Measurements from ENCODE around the gene ITGA7. TPM values are rescaled to one million over a fixed set of nuclear protein-coding genes. Genes with fewer than 3 reads are reported as not detected.

Gene ITGA7
- total RNA-seq, 4 donors from 2014 or later: 9.5 to 20.6 (median 15.8) TPM

DNA sequence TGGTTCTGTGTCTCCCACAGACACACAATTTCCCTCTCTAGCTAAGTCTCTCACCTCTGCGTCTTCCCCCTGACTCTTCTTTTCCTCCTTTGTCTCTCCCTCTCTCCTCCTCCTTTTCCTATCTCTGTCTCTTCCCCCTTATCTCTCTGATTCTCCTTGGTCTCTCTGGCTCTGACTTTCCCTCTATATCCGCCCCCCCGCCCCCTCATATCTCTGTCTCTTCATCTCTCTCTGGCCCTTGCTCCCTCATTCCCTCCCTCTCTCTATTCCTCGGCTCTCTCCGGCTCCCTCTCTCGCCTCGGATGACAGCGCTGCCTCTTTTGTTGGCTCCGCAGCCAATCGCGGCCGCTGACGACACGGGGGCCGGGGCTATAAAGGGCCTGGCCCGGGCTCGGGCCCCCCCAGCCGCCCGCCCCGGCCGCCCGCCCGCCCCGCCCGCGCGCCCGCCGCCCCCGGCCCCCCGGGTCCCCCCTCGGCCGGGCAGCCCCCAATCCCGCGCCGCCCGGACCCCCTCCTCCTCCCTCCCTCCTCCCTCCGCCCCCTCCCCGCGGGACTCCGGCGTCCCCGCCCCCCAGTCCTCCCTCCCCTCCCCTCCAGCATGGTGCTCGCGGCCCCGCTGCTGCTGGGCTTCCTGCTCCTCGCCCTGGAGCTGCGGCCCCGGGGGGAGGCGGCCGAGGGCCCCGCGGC is 35.2 kb upstream of the ITGA7 start, which contains the start of gene GDF11:
GDF11 (plus strand) TSS at position 404 of the 687 bp plus-strand sequence; CDS start at position 599, 195 bp downstream.
- Histone ChIP-seq H3K4me1 (peaks cover 40% of the 10 kb centered on the region), H3K27me3 (no peaks in the 10 kb centered on the region), H3K36me3 (no peaks in the 10 kb centered on the region), H3K27ac (no peak within 1 kb of the TSS), H3K9me3 (no peaks in the 10 kb centered on the region), H3K4me3 (peak within 1 kb of the TSS; percentile 54)
- TF ChIP-seq POLR2AphosphoS5 (IDR thresholded peaks at IDR 0.05): no peak
- TF ChIP-seq, protein P1, sequence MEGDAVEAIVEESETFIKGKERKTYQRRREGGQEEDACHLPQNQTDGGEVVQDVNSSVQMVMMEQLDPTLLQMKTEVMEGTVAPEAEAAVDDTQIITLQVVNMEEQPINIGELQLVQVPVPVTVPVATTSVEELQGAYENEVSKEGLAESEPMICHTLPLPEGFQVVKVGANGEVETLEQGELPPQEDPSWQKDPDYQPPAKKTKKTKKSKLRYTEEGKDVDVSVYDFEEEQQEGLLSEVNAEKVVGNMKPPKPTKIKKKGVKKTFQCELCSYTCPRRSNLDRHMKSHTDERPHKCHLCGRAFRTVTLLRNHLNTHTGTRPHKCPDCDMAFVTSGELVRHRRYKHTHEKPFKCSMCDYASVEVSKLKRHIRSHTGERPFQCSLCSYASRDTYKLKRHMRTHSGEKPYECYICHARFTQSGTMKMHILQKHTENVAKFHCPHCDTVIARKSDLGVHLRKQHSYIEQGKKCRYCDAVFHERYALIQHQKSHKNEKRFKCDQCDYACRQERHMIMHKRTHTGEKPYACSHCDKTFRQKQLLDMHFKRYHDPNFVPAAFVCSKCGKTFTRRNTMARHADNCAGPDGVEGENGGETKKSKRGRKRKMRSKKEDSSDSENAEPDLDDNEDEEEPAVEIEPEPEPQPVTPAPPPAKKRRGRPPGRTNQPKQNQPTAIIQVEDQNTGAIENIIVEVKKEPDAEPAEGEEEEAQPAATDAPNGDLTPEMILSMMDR (IDR thresholded peaks at IDR 0.05): no peak
- peak; percentile 80 to 87 for DNase-seq (ENCODE audit: low spot score in 2 of 2)
- WGBS: under 1% methylated on average over 17 of the region's 53 CpGs

DNA sequence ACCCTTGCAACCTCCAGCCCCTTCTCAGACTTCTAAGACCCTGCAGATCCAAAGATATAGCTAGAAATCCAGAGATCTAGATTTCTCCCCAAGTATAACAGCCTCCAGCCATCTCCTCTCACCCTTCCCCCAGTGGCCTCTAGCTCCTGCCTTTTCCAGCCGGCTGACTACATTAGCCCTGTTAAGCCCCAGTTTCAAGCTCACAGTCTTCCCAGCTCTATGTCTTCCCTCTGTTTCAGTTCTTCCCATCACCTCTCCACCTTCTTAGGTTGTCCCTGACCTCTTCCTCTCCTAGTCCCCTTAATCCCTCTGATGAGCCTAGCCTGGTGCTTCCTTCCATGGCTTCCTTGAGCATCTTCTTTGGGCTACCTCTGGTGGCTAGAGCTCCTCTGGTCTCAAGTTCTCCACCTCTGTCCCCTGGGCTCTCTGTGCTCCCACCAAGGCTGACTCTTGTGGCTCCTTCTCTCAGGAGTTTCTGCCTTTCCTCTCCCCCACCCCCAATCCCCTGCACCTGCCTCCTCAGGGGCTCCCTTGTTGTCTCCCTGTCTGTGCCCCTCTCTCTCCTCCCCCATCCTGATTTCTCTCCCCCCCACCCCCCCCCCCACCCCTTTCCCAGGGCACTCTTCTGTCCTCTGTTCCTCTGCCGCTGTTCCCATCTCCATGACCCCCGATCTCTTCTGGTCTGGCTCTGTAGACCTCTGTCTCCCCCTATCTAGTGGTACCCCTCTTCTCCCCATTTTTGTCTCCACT is 34.4 kb upstream of the ITGA7 start:
- peaks cover 48% of the 10 kb centered on the region for H3K4me1 ChIP-seq
- no peak for DNase-seq (ENCODE audit: low spot score in 2 of 2)
- H3K27ac ChIP-seq: no peak overlapping the region
- H3K9me3 ChIP-seq: no peaks in the 10 kb centered on the region
- peak overlapping the region; percentile 54 for H3K4me3 ChIP-seq
- no peaks in the 10 kb centered on the region for H3K27me3 ChIP-seq
- 24% methylated on average over 3 of the region's 3 CpGs for WGBS
- no peaks in the 10 kb centered on the region for H3K36me3 ChIP-seq
- TF ChIP-seq POLR2A (IDR thresholded peaks at IDR 0.05) (no peak), EP300 (IDR thresholded peaks at IDR 0.05) (no peak), POLR2AphosphoS5 (IDR thresholded peaks at IDR 0.05) (no peak)
- TF ChIP-seq, protein P1 (IDR thresholded peaks at IDR 0.05): no peak

DNA sequence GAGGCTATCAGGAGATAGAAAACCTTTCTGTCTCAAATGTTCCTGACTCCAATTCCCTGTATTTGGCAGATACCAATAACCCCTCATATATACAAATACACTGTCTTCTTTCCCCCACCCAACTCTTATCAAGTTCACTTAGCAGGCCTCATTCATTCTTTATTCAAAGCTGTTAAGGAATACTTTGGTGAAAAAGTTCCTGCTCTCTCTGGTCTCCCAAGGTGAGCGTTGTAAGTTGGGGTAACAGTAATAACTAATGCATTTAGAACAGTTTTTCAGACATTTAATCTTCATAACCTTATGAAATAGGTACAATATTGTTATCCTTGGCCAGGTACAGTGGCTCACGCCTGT is 31.3 kb upstream of the ITGA7 start:
- TF ChIP-seq POLR2AphosphoS5 (IDR thresholded peaks at IDR 0.05) (no peak), EP300 (IDR thresholded peaks at IDR 0.05) (no peak), POLR2A (IDR thresholded peaks at IDR 0.05) (no peak)
- TF ChIP-seq, protein P1 (IDR thresholded peaks at IDR 0.05): no peak
- H3K27ac ChIP-seq: no peak overlapping the region
- no peaks in the 10 kb centered on the region for H3K36me3 ChIP-seq
- no peaks in the 10 kb centered on the region for H3K27me3 ChIP-seq
- DNase-seq (ENCODE audit: low spot score in 2 of 2): no peak
- H3K4me1 ChIP-seq: peaks cover 32% of the 10 kb centered on the region
- H3K4me3 ChIP-seq: peak overlapping the region; percentile 63
- H3K9me3 ChIP-seq: no peaks in the 10 kb centered on the region
- 72% methylated on average over 2 of the region's 2 CpGs for WGBS

DNA sequence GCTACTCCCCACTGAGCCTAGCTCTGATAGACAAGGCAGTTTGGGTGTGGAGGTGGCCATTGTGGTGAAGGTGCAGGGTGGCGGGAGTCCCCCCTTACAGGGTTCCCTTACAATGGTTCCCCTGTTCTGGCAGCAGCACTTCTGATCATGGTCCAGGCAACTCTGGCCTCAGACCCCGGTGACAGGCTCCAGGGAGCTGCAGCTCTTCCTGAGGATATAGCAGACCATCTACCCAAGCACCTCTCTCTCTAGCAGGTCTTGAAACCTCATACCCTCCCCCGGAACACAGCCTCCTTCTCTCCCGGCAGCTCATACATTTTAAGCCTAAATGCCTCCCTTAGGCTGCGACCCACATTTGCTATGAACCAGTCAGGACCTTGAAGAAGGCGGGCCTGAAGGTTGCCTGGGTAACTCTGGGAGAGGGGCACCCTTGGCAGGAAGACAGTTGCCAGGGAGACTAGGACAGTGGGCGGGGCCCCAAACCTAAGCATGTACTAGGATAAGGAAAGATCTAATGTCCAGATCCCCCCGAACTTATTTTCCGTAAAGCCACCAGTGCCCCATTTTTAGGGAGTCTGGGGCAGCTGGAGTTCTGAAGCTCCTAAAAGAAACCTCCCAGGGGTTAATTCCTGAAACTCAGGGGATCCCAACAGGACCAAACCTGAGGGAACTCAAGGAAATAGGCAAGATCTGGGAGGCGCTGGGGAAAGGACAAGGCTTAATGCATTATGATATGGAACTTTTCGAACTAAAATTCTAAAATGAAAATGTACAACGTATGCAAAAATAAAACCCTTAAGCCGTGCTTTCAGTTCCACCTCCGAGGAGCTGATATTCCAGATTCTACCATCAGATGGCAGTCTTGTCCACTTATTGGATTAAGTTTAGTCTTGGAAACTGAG is 30.7 kb upstream of the ITGA7 start:
- TF ChIP-seq EP300 (IDR thresholded peaks at IDR 0.05) (no peak), POLR2AphosphoS5 (IDR thresholded peaks at IDR 0.05) (no peak)
- TF ChIP-seq, protein P1 (IDR thresholded peaks at IDR 0.05): peak; percentile 80 to 94
- H3K36me3 ChIP-seq: no peaks in the 10 kb centered on the region
- H3K27ac ChIP-seq: peak overlapping the region; percentile 74
- peak; percentile 88 to 92 for DNase-seq (ENCODE audit: low spot score in 2 of 2)
- peaks cover 25% of the 10 kb centered on the region for H3K4me1 ChIP-seq
- WGBS: 3% methylated on average over 10 of the region's 14 CpGs
- peak overlapping the region; percentile 63 for H3K4me3 ChIP-seq
- no peaks in the 10 kb centered on the region for H3K27me3 ChIP-seq
- H3K9me3 ChIP-seq: no peaks in the 10 kb centered on the region
